Upper lobe of right lung (tissue), 1 donor: ENCODE measurements around the gene CDC42EP3. TPM values are rescaled to one million over a fixed set of nuclear protein-coding genes. Genes with fewer than 3 reads are reported as not detected.

Source experiments
- ATAC-seq: fragments of 200-7000 bp; cut with Tn5 transposase; one replicate; pipeline ENCODE4 v1.9.1; 2020; ENCODE audit warnings: mild to moderate bottlenecking, moderate library complexity
- DNase-seq: peaks from one replicate; pipeline ENCODE4 v3.0.0-alpha.2; 2020
- H3K27ac ChIP-seq: fragments of 200-600 bp; one replicate; pipeline ENCODE4 v1.8.0; 2022
- H3K27me3 ChIP-seq: fragments of 200-600 bp; one replicate; pipeline ENCODE4 v1.8.0; 2022; ENCODE audit warnings: mild to moderate bottlenecking
- H3K36me3 ChIP-seq: fragments of 200-600 bp; one replicate; pipeline ENCODE4 v1.8.0; 2022
- H3K4me1 ChIP-seq: fragments of 200-600 bp; one replicate; pipeline ENCODE4 v1.8.0; 2022
- H3K4me3 ChIP-seq: fragments of 200-600 bp; one replicate; pipeline ENCODE4 v1.8.0; 2022; ENCODE audit warnings: mild to moderate bottlenecking
- H3K9me3 ChIP-seq: fragments of 200-600 bp; one replicate; pipeline ENCODE4 v1.8.0; 2022
- intact Hi-C: fragments of 100-400 bp; cut with DNase I; formaldehyde crosslinking; loops from one replicate; pipeline ENCODE4 v1.11.0; 2022
- total RNA-seq: library from RNA; stranded (reverse); fragmentation: NEBNext Ultra II Directional; extraction: Animal tissue kit (Norgen Biotek cat#: 25700); gene quantifications from one replicate; pipeline ENCODE4 v1.2.1, GENCODE V29; 2021
- TF ChIP-seq, protein P1 (sequence below): fragments of 200-600 bp; IDR thresholded peaks from one replicate; pipeline ENCODE4 v1.8.0; 2022; ENCODE audit warnings: antibody characterized with exemption
- donor health status: DM: no; HTN: yes; CAD: no; lungs with severe emphysema.

CDC42EP3 gene
- total RNA-seq, 1 donor from 2014 or later: 71.1 TPM

DNA sequence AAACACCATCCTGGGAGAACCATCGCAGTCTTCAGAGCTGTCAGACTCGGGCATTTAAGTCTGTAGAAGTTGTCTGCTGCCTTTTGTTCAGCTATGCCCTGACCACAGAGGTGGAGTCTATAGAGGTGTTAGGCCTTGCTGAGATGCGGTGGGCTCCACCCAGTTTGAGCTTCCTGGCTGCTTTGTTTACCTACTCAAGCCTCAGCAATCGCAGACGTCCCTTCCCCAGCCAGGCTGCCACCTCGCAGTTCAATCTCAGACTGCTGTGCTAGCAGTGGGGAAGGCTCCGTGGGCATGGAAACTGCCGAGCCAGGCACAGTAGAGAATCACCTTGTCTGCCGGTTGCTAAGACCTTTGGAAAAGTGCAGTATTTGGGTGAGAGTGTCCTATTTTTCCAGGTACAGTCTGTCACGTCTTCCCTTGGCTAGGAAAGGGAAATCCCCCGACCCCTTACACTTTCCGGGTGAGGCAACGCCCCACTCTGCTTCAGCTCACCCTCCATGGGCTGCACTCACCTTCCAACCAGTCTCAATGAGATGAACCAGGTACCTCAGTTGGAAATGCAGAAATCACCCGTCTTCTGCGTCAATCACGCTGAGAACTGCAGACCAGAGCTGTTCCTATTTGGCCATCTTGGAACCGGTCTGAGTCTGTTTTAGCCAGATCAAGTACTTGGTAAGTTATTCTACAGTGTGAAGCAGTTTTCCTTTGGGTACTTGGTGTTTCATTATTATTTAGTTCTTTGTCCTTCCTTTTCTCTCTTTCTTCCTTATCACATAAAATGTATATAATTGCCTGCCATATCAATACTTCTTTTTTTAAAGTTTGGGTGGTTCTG is 71.5 kb downstream of the CDC42EP3 start:
- peak; percentile 29 for ATAC-seq
- Histone ChIP-seq H3K4me1 (no peaks in the 10 kb centered on the region), H3K9me3 (no peaks in the 10 kb centered on the region), H3K4me3 (peak overlapping the region; percentile 28), H3K36me3 (no peaks in the 10 kb centered on the region), H3K27ac (peak overlapping the region; percentile 42), H3K27me3 (no peaks in the 10 kb centered on the region)
- peak; percentile 63 for DNase-seq
- intact Hi-C loops: no loop called here
- TF ChIP-seq, protein P1, sequence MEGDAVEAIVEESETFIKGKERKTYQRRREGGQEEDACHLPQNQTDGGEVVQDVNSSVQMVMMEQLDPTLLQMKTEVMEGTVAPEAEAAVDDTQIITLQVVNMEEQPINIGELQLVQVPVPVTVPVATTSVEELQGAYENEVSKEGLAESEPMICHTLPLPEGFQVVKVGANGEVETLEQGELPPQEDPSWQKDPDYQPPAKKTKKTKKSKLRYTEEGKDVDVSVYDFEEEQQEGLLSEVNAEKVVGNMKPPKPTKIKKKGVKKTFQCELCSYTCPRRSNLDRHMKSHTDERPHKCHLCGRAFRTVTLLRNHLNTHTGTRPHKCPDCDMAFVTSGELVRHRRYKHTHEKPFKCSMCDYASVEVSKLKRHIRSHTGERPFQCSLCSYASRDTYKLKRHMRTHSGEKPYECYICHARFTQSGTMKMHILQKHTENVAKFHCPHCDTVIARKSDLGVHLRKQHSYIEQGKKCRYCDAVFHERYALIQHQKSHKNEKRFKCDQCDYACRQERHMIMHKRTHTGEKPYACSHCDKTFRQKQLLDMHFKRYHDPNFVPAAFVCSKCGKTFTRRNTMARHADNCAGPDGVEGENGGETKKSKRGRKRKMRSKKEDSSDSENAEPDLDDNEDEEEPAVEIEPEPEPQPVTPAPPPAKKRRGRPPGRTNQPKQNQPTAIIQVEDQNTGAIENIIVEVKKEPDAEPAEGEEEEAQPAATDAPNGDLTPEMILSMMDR: no peak

DNA sequence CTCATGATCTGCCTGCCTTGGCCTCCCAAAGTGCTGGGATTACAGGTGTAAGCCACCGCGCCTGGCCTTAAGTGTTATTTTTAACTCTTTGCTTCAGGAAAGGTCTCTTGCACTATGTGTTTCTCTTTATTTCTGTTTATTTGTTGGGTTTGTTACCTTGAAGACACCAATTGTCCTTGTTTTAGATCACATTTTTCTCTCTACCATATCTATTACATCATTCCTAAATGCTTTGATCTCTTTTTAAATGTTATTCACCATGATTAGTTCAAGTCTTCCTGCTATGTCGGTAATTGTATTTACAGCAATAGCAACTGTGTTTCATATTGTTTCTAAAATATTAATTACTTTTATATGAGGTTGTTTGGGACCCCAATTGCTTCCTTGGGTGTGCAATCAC is 77.7 kb downstream of the CDC42EP3 start:
- no peak for DNase-seq
- TF ChIP-seq, protein P1: no peak

DNA sequence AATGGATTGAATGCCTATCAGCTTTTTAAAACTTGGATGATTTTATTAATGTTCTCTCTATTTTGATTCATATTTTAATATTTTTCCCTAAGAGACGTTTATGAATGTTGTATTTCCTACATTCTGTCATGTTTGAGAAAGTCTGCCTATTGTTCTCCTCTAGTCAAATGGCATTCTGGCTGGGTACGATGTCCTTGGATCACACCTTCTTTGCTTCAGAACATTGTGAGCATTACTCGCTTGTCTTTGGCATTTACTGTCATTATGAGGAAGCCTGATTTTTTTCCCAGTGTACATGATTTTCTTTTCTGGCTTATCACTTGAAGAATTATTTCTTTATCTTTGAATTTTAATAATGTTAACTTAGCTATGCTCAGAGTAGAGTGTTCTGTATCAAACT is 78.4 kb downstream of the CDC42EP3 start:
- no peak for ATAC-seq
- Histone ChIP-seq H3K4me3 (no peak overlapping the region), H3K36me3 (no peaks in the 10 kb centered on the region), H3K9me3 (no peaks in the 10 kb centered on the region), H3K27ac (no peak overlapping the region), H3K4me1 (peaks cover 12% of the 10 kb centered on the region), H3K27me3 (no peaks in the 10 kb centered on the region)
- DNase-seq: no peak
- TF ChIP-seq, protein P1: no peak
- intact Hi-C loops: no loop called here

More for the DNA sequence above, 77.7 kb downstream of the CDC42EP3 start:
- peaks cover 12% of the 10 kb centered on the region for H3K4me1 ChIP-seq
- H3K27me3 ChIP-seq: no peaks in the 10 kb centered on the region
- no peaks in the 10 kb centered on the region for H3K9me3 ChIP-seq
- H3K4me3 ChIP-seq: no peak overlapping the region
- H3K27ac ChIP-seq: no peak overlapping the region
- intact Hi-C loops: no loop called here
- no peaks in the 10 kb centered on the region for H3K36me3 ChIP-seq
- ATAC-seq: no peak
